Neural progenitor cell (in vitro differentiated cells): ENCODE results near the gene BRD4.

Experiments used
- EZH2 ChIP-seq: fragments of 200-600 bp; sonication (generic); IDR thresholded peaks from 2 replicates; pipeline ENCODE4 v1.6.1; 2017; ENCODE audit warnings: antibody characterized with exemption, mild to moderate bottlenecking, moderate library complexity
- EZH2phosphoT487 ChIP-seq: fragments of 200-600 bp; sonication (generic); IDR thresholded peaks from 2 replicates; pipeline ENCODE4 v1.6.1; 2017; ENCODE audit warnings: antibody characterized with exemption
- TF ChIP-seq, protein P1 (sequence below): fragments of 200-600 bp; sonication (generic); IDR thresholded peaks from 2 replicates; pipeline ENCODE4 v1.5.1; 2017; ENCODE audit warnings: antibody characterized with exemption, mild to moderate bottlenecking

DNA sequence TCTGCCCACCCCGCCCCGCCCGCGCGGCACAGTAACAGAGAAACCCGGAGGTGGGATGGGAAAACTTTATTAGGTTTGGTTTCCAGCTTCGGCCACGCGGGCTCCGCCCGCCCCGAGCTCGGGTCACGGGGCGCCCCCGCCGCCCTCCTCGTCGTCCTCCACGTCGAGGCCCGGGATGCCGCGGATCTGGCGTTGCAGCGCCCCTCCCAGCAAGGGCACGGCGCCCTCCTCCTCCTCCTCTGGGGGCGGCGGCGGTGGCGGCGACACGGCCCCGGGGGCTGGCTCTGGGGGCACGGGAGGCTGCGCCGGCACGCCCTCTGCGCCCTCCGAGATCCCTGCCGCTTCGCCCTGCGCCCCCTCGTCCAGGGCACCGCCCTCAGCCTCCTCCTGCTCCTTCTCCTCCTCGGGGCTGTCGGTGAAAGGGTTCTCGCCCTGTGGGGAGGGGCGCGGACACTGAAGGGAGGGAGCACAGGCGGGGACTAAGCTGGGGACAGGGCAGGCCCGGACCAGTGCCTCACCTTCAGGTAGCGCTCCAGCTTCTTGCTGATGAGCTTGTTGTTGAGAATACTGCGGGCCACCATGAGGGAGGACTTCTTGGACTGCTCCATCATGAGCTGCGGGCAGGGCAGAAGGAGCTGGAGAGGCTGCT is 47.8 kb upstream of the BRD4 start:
- no peak for TF ChIP-seq EZH2
- TF ChIP-seq, protein P1, sequence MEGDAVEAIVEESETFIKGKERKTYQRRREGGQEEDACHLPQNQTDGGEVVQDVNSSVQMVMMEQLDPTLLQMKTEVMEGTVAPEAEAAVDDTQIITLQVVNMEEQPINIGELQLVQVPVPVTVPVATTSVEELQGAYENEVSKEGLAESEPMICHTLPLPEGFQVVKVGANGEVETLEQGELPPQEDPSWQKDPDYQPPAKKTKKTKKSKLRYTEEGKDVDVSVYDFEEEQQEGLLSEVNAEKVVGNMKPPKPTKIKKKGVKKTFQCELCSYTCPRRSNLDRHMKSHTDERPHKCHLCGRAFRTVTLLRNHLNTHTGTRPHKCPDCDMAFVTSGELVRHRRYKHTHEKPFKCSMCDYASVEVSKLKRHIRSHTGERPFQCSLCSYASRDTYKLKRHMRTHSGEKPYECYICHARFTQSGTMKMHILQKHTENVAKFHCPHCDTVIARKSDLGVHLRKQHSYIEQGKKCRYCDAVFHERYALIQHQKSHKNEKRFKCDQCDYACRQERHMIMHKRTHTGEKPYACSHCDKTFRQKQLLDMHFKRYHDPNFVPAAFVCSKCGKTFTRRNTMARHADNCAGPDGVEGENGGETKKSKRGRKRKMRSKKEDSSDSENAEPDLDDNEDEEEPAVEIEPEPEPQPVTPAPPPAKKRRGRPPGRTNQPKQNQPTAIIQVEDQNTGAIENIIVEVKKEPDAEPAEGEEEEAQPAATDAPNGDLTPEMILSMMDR, result peak; percentile 28
- TF ChIP-seq EZH2phosphoT487, result no peak
